ENCODE data around the gene SLC39A8.
"Not testable (repeated sequence)": the region's sequence is repeated elsewhere in the genome, so short reads cannot be mapped to it uniquely, and the experiment has no call there.

The SLC39A8 gene

DNA sequence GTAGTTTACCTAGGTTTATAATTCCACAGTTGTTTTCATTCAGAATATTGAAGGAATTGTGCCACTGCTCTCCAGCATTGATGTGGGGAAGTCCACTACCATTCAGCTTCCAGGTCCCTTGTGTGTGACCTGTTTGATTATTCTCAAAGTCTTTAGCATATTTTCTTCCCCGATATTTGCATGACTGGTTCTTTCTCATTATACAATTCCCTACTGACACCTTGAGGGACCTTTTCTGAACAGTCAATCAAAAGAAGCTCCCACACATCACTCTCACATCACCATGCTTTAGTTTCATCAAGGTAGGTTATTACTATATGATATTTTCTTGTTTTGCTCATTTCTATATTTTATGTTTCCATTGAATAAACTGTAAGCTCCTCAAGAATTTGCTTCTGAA lies 44.1 kb downstream of the SLC39A8 start:
- DNase-seq (ENCODE audit: low read depth in 2 of 2, low spot score in 1 of 2), result no peak

GRCh38 chr4:102299354-102300107 lies 45.8 kb downstream of the SLC39A8 start:
- DNase-seq (ENCODE audit: low read depth in 2 of 2, low spot score in 1 of 2), result no peak

GRCh38 chr4:102298716-102299115 lies 46.6 kb downstream of the SLC39A8 start:
- DNase-seq (ENCODE audit: low read depth in 2 of 2, low spot score in 1 of 2), result no peak

GRCh38 chr4:102295153-102295862 lies 50.0 kb downstream of the SLC39A8 start:
- no peak for DNase-seq (ENCODE audit: low read depth in 2 of 2, low spot score in 1 of 2)

- DNase-seq (ENCODE audit: low read depth in 2 of 2, low spot score in 1 of 2), result no peak
Measured at GRCh38 chr4:102288497-102288896, 56.8 kb downstream of the SLC39A8 start.

GRCh38 chr4:102285831-102286230 lies 59.5 kb downstream of the SLC39A8 start:
- no peak for DNase-seq (ENCODE audit: low read depth in 2 of 2, low spot score in 1 of 2)

DNA sequence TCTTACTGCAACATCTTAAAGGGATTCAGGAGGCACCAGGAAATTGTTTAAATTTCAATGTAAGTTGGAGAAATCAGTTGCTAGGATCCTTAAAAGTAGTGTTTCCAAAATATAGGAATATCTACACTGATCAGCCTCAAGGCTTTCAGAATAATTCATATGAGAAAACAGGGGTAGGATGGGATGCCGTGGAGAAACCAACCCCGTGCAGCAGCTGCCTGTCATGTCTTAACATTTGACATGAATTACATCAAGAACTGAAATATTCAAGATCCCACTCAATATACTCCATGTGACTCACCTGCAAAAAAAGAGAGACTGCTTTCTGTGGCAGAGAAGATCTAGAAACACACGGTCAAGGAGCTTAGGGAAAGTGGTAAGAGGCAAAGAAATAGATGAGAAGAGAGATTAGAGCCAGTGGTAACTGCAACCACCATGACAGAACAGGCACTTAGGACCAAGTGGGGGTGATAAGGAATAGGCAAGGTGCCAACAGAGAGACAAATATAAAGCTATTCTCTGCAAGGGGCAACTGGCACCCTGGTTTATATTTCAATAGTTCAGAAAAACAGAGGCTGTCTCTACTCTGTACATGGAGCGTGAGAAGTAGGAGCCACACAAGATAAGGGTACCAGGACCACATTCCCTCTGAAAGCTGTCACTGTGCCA lies 64.0 kb downstream of the SLC39A8 start:
- no peak for DNase-seq (ENCODE audit: low read depth in 2 of 2, low spot score in 1 of 2)

GRCh38 chr4:102273317-102273716 lies 72.0 kb downstream of the SLC39A8 start:
- DNase-seq (ENCODE audit: low read depth in 2 of 2, low spot score in 1 of 2), result not testable (repeated sequence)

DNA sequence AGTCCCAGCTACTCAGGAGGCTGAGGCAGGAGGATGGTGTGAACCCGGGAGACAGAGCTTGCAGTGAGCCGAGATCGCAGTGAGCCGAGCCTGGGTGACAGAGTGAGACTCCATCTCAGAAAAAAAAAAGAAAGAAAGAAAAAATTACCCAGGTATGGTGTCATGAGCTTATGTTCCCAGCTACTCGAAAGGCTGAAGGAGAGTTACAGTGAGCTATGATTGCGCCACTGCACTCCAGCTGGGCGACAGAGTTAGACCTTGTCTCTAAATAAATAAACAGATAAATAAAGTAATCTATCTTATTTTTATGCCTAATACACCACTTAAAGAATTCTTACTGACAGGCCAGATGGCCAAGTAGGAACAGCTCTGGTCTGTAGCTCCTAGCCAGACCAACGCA lies 73.0 kb downstream of the SLC39A8 start:
- DNase-seq (ENCODE audit: low read depth in 2 of 2, low spot score in 1 of 2), result no peak

DNA sequence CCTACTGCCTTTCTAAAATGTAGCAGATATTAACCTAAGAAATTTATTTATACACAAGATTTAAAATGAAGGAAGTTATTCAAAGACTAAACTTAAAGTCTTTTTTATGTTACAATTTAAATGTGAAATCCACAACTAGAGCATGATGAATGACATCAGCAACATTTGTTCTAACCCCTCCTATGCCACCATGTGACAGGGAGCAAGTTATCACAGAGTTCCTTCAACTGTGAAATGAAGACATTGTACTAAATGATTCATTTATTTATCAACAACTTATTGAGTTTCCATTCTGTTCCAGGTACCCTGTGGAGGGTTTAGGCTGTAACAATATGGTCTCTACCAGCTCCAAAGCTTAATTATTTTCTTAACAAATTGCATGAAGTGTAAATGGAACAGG lies 76.9 kb downstream of the SLC39A8 start:
- DNase-seq (ENCODE audit: low read depth in 2 of 2, low spot score in 1 of 2), result no peak

GRCh38 chr4:102263024-102263787 lies 82.1 kb downstream of the SLC39A8 start:
- no peak for DNase-seq (ENCODE audit: low read depth in 2 of 2, low spot score in 1 of 2)

- no peak for DNase-seq (ENCODE audit: low read depth in 2 of 2, low spot score in 1 of 2)
Measured at GRCh38 chr4:102259702-102260101, 85.6 kb downstream of the SLC39A8 start.

GRCh38 chr4:102259081-102259480 lies 86.2 kb downstream of the SLC39A8 start:
- no peak for DNase-seq (ENCODE audit: low read depth in 2 of 2, low spot score in 1 of 2)

GRCh38 chr4:102256321-102256720 lies 89.0 kb downstream of the SLC39A8 start:
- DNase-seq (ENCODE audit: low read depth in 2 of 2, low spot score in 1 of 2), result no peak

GRCh38 chr4:102253860-102254259 lies 91.4 kb downstream of the SLC39A8 start:
- no peak for DNase-seq (ENCODE audit: low read depth in 2 of 2, low spot score in 1 of 2)

GRCh38 chr4:102252171-102252570 lies 93.1 kb downstream of the SLC39A8 start:
- DNase-seq (ENCODE audit: low read depth in 2 of 2, low spot score in 1 of 2), result no peak

DNA sequence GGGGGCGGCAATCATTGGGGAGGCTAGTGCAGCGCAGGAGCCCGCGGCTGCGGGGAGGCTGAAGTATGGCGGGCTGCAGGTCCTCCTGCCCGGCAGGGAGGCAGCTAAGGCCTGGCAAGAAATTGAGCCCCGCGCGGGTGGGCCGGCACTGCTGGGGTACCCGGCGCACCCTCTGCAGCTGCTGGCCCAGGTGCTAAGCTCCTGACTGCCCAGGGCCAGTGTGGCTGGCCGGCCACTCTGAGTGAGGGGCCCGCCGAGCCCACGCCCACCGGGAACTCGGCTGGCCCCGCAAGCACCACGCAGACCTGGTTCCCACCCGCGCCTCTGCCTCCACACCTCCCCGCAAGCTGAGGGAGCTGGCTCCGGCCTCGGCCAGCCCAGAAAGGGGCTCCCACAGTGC lies 94.9 kb downstream of the SLC39A8 start:
- no peak for DNase-seq (ENCODE audit: low read depth in 2 of 2, low spot score in 1 of 2)

- no peak for DNase-seq (ENCODE audit: low read depth in 2 of 2, low spot score in 1 of 2)
Measured at GRCh38 chr4:102247041-102247440, 98.2 kb downstream of the SLC39A8 start.

GRCh38 chr4:102246416-102246815 lies 98.9 kb downstream of the SLC39A8 start:
- no peak for DNase-seq (ENCODE audit: low read depth in 2 of 2, low spot score in 1 of 2)

DNA sequence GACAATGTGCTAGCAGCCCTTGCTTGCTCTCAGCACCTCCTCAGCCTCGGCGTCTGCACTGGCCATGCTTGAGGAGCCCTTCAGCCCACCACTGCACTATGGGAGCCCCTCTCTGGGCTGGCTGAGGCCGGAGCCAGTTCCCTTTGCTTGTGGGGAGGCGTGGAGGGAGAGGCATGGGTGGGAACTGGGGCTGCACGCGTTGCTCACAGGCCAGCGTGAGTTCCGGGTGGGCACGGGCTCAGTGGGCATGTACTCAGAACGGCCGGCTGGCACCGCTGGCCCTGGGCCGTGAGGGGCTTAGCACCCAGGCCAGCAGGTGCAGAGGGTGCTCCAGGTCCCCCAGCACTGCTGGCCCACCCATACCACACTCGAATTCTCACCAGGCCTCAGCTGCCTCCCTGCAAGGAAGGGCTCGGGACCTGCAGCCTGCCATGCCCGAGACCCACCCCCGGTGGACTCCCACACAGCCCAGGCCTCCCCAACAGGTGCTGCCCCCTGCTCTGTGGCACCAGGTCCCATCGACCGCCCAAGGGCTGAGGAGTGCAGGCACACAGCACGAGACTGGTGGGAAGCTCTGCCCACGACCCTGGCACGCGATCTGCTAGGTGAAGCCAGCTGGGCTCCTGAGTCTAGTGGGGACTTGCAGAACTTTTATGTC lies 100.3 kb downstream of the SLC39A8 start:
- DNase-seq (ENCODE audit: low read depth in 2 of 2, low spot score in 1 of 2), result no peak

DNA sequence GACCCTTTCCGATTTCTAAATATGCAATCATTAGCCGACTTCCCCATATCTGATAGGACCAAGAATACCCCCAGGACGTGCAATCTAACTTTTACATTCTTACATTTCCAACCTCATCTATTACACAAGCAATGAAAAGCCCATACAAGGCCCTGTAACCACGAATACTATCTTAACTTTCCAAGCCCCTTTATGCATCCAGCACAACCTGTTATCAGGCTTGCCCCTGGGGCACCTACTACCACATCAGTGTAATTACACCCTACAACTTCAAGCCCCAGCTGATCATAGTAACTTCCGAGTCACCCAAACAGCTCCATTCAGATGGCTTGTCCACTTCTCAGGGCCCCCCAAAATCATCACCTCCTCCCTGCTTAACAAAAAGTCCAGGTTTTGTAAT lies 102.0 kb downstream of the SLC39A8 start:
- DNase-seq (ENCODE audit: low read depth in 2 of 2, low spot score in 1 of 2), result not testable (repeated sequence)
